Measurements from ENCODE around the gene CHMP4B.
A peak's percentile ranks its signal among the peaks of the same experiment; 100 is the strongest.

CHMP4B gene

GRCh38 chr20:33882481-33882880 is 71.3 kb downstream of the CHMP4B start:
- H2BK120ac ChIP-seq (ENCODE audit: low read depth, low read length): no peak overlapping the region
- no peaks in the 10 kb centered on the region for H3K36me3 ChIP-seq (replicated peaks in 1 of 2; ENCODE audit: control insufficient read depth in 2 of 2, insufficient read depth in 2 of 2, low read length in 2 of 2)
- peak overlapping the region; percentile 31 for H3K18ac ChIP-seq (ENCODE audit: low read length)
- H3K9ac ChIP-seq (ENCODE audit: low read depth, low read length, poor library complexity): peak overlapping the region; percentile 39
- no CpG with 5 or more reads among the region's 10 CpGs for WGBS, 2 donors (ENCODE audit: extremely low coverage in 2 of 2, insufficient read length in 2 of 2, insufficient replicate concordance in 1 of 2)
- H3K27me3 ChIP-seq (ENCODE audit: control insufficient read depth in 3 of 3, insufficient read depth in 3 of 3, low read depth in 1 of 3, low read length in 3 of 3): peaks cover 0 to 6% (median 0%) of the 10 kb centered on the region in 3 experiments
- no peak overlapping the region for H4K8ac ChIP-seq (ENCODE audit: low read depth, low read length)
- H2AFZ ChIP-seq (ENCODE audit: low read length): no peak overlapping the region
- H3K23ac ChIP-seq (ENCODE audit: low read depth, low read length, poor library complexity): no peak overlapping the region
- no peak overlapping the region for H4K91ac ChIP-seq (ENCODE audit: low read depth, low read length, poor library complexity)
- H3K4me2 ChIP-seq (ENCODE audit: insufficient read depth, low read length, poor library complexity, severe bottlenecking): no peak overlapping the region
- H2BK5ac ChIP-seq (ENCODE audit: low read length): no peak overlapping the region
- no peaks in the 10 kb centered on the region for H3K79me1 ChIP-seq (ENCODE audit: low read depth, low read length)
- no peak overlapping the region for H3K4me3 ChIP-seq (ENCODE audit: low read length in 2 of 2)
- no peak overlapping the region for H2BK12ac ChIP-seq (ENCODE audit: low read length)
- H3K14ac ChIP-seq (ENCODE audit: low read length): no peak overlapping the region
- no peaks in the 10 kb centered on the region for H3K9me3 ChIP-seq (replicated peaks in 1 of 2; ENCODE audit: control insufficient read depth in 2 of 2, insufficient read depth in 1 of 2, low read depth in 1 of 2, low read length in 2 of 2)
- H3K4ac ChIP-seq (ENCODE audit: low read length): peak overlapping the region; percentile 4
- DNase-seq (ENCODE audit: low spot score): no peak
- H2BK15ac ChIP-seq (ENCODE audit: low read length): no peak overlapping the region
- H3K27ac ChIP-seq (replicated peaks; ENCODE audit: low read length): no peak overlapping the region
- H3K4me1 ChIP-seq (ENCODE audit: control insufficient read depth in 2 of 2, insufficient read depth in 1 of 2, low read depth in 1 of 2, low read length in 2 of 2): peaks cover 0 to 2% of the 10 kb centered on the region in 2 donors
- H2AK5ac ChIP-seq (ENCODE audit: low read depth, low read length): peak overlapping the region; percentile 6

- Histone ChIP-seq H2BK120ac (ENCODE audit: low read depth, low read length) (no peak overlapping the region), H2AFZ (ENCODE audit: low read length) (no peak overlapping the region), H4K91ac (ENCODE audit: low read depth, low read length, poor library complexity) (no peak overlapping the region), H2BK15ac (ENCODE audit: low read length) (no peak overlapping the region), H3K27me3 (ENCODE audit: control insufficient read depth in 3 of 3, insufficient read depth in 3 of 3, low read depth in 1 of 3, low read length in 3 of 3) (peaks cover 0 to 11% (median 0%) of the 10 kb centered on the region in 3 experiments), H3K79me1 (ENCODE audit: low read depth, low read length) (no peaks in the 10 kb centered on the region), H3K4ac (ENCODE audit: low read length) (no peak overlapping the region), H3K4me1 (ENCODE audit: control insufficient read depth in 2 of 2, insufficient read depth in 1 of 2, low read depth in 1 of 2, low read length in 2 of 2) (peaks cover 0 to 2% of the 10 kb centered on the region in 2 donors), H3K27ac (replicated peaks; ENCODE audit: low read length) (no peak overlapping the region), H3K4me3 (ENCODE audit: low read length in 2 of 2) (no peak overlapping the region), H3K14ac (ENCODE audit: low read length) (no peak overlapping the region), H3K9me3 (replicated peaks in 1 of 2; ENCODE audit: control insufficient read depth in 2 of 2, insufficient read depth in 1 of 2, low read depth in 1 of 2, low read length in 2 of 2) (no peaks in the 10 kb centered on the region), H2BK5ac (ENCODE audit: low read length) (no peak overlapping the region), H4K8ac (ENCODE audit: low read depth, low read length) (no peak overlapping the region), H2BK12ac (ENCODE audit: low read length) (no peak overlapping the region), H3K4me2 (ENCODE audit: insufficient read depth, low read length, poor library complexity, severe bottlenecking) (no peak overlapping the region), H3K9ac (ENCODE audit: low read depth, low read length, poor library complexity) (no peak overlapping the region), H3K18ac (ENCODE audit: low read length) (no peak overlapping the region), H3K23ac (ENCODE audit: low read depth, low read length, poor library complexity) (no peak overlapping the region), H3K36me3 (replicated peaks in 1 of 2; ENCODE audit: control insufficient read depth in 2 of 2, insufficient read depth in 2 of 2, low read length in 2 of 2) (no peaks in the 10 kb centered on the region), H2AK5ac (ENCODE audit: low read depth, low read length) (no peak overlapping the region)
- DNase-seq (ENCODE audit: low spot score): no peak
- no CpG with 5 or more reads among the region's 6 CpGs for WGBS, 2 donors (ENCODE audit: extremely low coverage in 2 of 2, insufficient read length in 2 of 2, insufficient replicate concordance in 1 of 2)
Measured at GRCh38 chr20:33883164-33883563, 72.0 kb downstream of the CHMP4B start.

DNA sequence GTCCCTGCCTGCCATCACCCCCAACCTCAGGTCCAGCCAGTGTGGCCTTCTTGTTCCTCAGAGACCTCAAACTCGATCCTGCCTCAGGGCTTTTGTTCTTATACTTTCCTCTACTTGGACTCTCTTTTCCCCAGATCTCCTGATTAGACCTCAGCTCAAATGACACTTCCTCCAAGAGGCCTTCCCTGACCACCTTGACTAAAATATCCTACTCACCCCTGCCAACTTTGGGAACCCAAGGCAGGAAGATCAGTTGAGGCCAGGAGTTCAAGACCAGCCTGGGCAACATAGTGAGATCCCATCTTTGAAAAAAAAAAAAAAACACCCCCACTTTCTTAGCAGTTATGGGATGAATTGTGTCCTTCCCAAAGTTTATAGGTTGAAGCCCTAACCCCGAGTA is 73.5 kb downstream of the CHMP4B start:
- Histone ChIP-seq H2BK12ac (ENCODE audit: low read length) (no peak overlapping the region), H3K23ac (ENCODE audit: low read depth, low read length, poor library complexity) (no peak overlapping the region), H2BK5ac (ENCODE audit: low read length) (no peak overlapping the region), H3K4me2 (ENCODE audit: insufficient read depth, low read length, poor library complexity, severe bottlenecking) (no peak overlapping the region), H2BK15ac (ENCODE audit: low read length) (peak overlapping the region; percentile 5), H3K27me3 (ENCODE audit: control insufficient read depth in 3 of 3, insufficient read depth in 3 of 3, low read depth in 1 of 3, low read length in 3 of 3) (peaks cover 0 to 23% (median 0%) of the 10 kb centered on the region in 3 experiments), H3K14ac (ENCODE audit: low read length) (no peak overlapping the region), H3K4ac (ENCODE audit: low read length) (no peak overlapping the region), H3K27ac (replicated peaks; ENCODE audit: low read length) (no peak overlapping the region), H3K9ac (ENCODE audit: low read depth, low read length, poor library complexity) (no peak overlapping the region), H3K18ac (ENCODE audit: low read length) (no peak overlapping the region), H3K36me3 (replicated peaks in 1 of 2; ENCODE audit: control insufficient read depth in 2 of 2, insufficient read depth in 2 of 2, low read length in 2 of 2) (no peaks in the 10 kb centered on the region), H3K79me1 (ENCODE audit: low read depth, low read length) (no peaks in the 10 kb centered on the region), H2BK120ac (ENCODE audit: low read depth, low read length) (no peak overlapping the region), H4K8ac (ENCODE audit: low read depth, low read length) (no peak overlapping the region), H3K4me1 (ENCODE audit: control insufficient read depth in 2 of 2, insufficient read depth in 1 of 2, low read depth in 1 of 2, low read length in 2 of 2) (peaks cover 0 to 2% of the 10 kb centered on the region in 2 donors), H3K4me3 (ENCODE audit: low read length in 2 of 2) (no peak overlapping the region), H3K9me3 (replicated peaks in 1 of 2; ENCODE audit: control insufficient read depth in 2 of 2, insufficient read depth in 1 of 2, low read depth in 1 of 2, low read length in 2 of 2) (no peaks in the 10 kb centered on the region), H4K91ac (ENCODE audit: low read depth, low read length, poor library complexity) (no peak overlapping the region), H2AK5ac (ENCODE audit: low read depth, low read length) (no peak overlapping the region), H2AFZ (ENCODE audit: low read length) (no peak overlapping the region)
- WGBS, 2 donors (ENCODE audit: extremely low coverage in 2 of 2, insufficient read length in 2 of 2, insufficient replicate concordance in 1 of 2): no CpG with 5 or more reads among the region's 2 CpGs
- DNase-seq (ENCODE audit: low spot score): no peak

DNA sequence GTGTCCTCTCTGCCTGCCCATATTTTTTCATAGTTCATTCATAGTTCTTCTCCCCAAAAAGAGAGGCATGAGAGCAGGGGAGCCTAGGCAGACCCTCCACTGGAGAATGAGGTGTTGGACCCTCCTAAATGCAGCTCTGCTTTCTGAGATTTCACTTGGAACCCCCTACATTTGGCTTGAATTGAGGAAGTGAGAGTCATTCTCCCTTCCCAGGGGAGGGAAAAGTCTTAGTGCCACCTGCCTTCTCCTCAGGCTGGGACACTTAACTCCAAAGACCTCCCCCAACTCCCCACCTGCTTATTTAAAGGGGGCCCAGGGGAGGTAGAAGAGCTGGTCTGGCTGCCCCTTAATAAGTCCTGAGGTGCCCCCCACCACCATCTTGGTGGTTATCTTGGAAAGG is 78.2 kb downstream of the CHMP4B start:
- H4K8ac ChIP-seq (ENCODE audit: low read depth, low read length): no peak overlapping the region
- H2BK5ac ChIP-seq (ENCODE audit: low read length): no peak overlapping the region
- H3K4me1 ChIP-seq (ENCODE audit: control insufficient read depth in 2 of 2, insufficient read depth in 1 of 2, low read depth in 1 of 2, low read length in 2 of 2): no peaks in the 10 kb centered on the region
- peaks cover 0 to 18% (median 0%) of the 10 kb centered on the region in 3 experiments for H3K27me3 ChIP-seq (ENCODE audit: control insufficient read depth in 3 of 3, insufficient read depth in 3 of 3, low read depth in 1 of 3, low read length in 3 of 3)
- H3K27ac ChIP-seq (replicated peaks; ENCODE audit: low read length): no peak overlapping the region
- H2BK12ac ChIP-seq (ENCODE audit: low read length): no peak overlapping the region
- no peaks in the 10 kb centered on the region for H3K36me3 ChIP-seq (replicated peaks in 1 of 2; ENCODE audit: control insufficient read depth in 2 of 2, insufficient read depth in 2 of 2, low read length in 2 of 2)
- H3K9ac ChIP-seq (ENCODE audit: low read depth, low read length, poor library complexity): no peak overlapping the region
- H2BK15ac ChIP-seq (ENCODE audit: low read length): no peak overlapping the region
- H3K9me3 ChIP-seq (replicated peaks in 1 of 2; ENCODE audit: control insufficient read depth in 2 of 2, insufficient read depth in 1 of 2, low read depth in 1 of 2, low read length in 2 of 2): peaks cover 0 to 6% of the 10 kb centered on the region in 2 donors
- H2BK120ac ChIP-seq (ENCODE audit: low read depth, low read length): no peak overlapping the region
- no peak for DNase-seq (ENCODE audit: low spot score)
- H3K14ac ChIP-seq (ENCODE audit: low read length): no peak overlapping the region
- H3K79me1 ChIP-seq (ENCODE audit: low read depth, low read length): no peaks in the 10 kb centered on the region
- H2AK5ac ChIP-seq (ENCODE audit: low read depth, low read length): no peak overlapping the region
- no peak overlapping the region for H3K18ac ChIP-seq (ENCODE audit: low read length)
- no peak overlapping the region for H3K4me2 ChIP-seq (ENCODE audit: insufficient read depth, low read length, poor library complexity, severe bottlenecking)
- H2AFZ ChIP-seq (ENCODE audit: low read length): no peak overlapping the region
- H3K4me3 ChIP-seq (ENCODE audit: low read length in 2 of 2): no peak overlapping the region
- no peak overlapping the region for H3K23ac ChIP-seq (ENCODE audit: low read depth, low read length, poor library complexity)
- H3K4ac ChIP-seq (ENCODE audit: low read length): no peak overlapping the region
- no peak overlapping the region for H4K91ac ChIP-seq (ENCODE audit: low read depth, low read length, poor library complexity)
